Measurements from ENCODE around the gene SSBP4.

GRCh38 chr19:18468517-18468916 lies 49.3 kb downstream of the SSBP4 start:
- TF ChIP-seq GATA3 (IDR thresholded peaks at IDR 0.05; ENCODE audit: low read depth, low read length), result no peak
- no peak for TF ChIP-seq GATA2 (IDR thresholded peaks at IDR 0.05; ENCODE audit: low read depth, low read length)

Data from SH-SY5Y (cell line).